Common myeloid progenitor, CD34-positive (primary cell): Measurements from ENCODE around the gene CLSTN2.

ENCODE experiments used
- CTCF ChIA-PET: fragments of 350-600 bp; sonication (Branson Sonifier 250); formaldehyde crosslinking; loops from one replicate; lab custom pipeline; 2021; ENCODE audit warnings: antibody characterized with exemption; lab: Charles Lee
- POLR2A ChIA-PET: fragments of 350-600 bp; sonication (Branson Sonifier 250); formaldehyde crosslinking; loops from one replicate; lab custom pipeline; 2021; ENCODE audit warnings: antibody characterized with exemption; lab: Charles Lee
- DNase-seq, 3 donors: peaks; one replicate each; pipeline versions ENCODE4 v3.0.0 to v3.0.0-alpha.2; 2013
- H3K27ac ChIP-seq, 2 experiments: 1 replicate in 1 of 2; 2 replicates in 1 of 2; pipeline ENCODE4 v1.7.0; 2013; ENCODE audit warnings: inconsistent platforms in 2 of 2, low read length in 2 of 2, mild to moderate bottlenecking in 2 of 2, low read depth in 1 of 2, moderate library complexity in 1 of 2; ENCODE audit not compliant: severe bottlenecking in 2 of 2, insufficient read depth in 1 of 2, poor library complexity in 1 of 2
- H3K27me3 ChIP-seq, 5 experiments: replicated peaks in 2 of 5; 1 replicate in 3 of 5; 2 replicates in 2 of 5; pipeline versions ENCODE4 v1.6.1 to v1.7.0; 2013; ENCODE audit warnings: low read length in 4 of 5, mild to moderate bottlenecking in 2 of 5, moderate library complexity in 2 of 5, inconsistent platforms in 1 of 5; ENCODE audit not compliant: insufficient read depth in 5 of 5, control insufficient read depth in 4 of 5
- H3K36me3 ChIP-seq, 4 experiments: 1 replicate in 2 of 4; 2 replicates in 2 of 4; pipeline versions ENCODE4 v1.6.1 to v1.7.0; 2013; ENCODE audit warnings: low read length in 3 of 4, control low read depth in 1 of 4, mild to moderate bottlenecking in 1 of 4; ENCODE audit not compliant: control insufficient read depth in 4 of 4, insufficient read depth in 4 of 4
- H3K4me1 ChIP-seq, 4 experiments: 1 replicate in 3 of 4; 2 replicates in 1 of 4; pipeline versions ENCODE4 v1.6.1 to v1.7.1; 2013; ENCODE audit warnings: low read length in 3 of 4, mild to moderate bottlenecking in 3 of 4, control low read depth in 1 of 4, inconsistent platforms in 1 of 4, moderate library complexity in 1 of 4; ENCODE audit not compliant: control insufficient read depth in 4 of 4, insufficient read depth in 4 of 4; ENCODE audit errors: control extremely low read depth in 1 of 4
- H3K4me3 ChIP-seq, 7 experiments: 1 replicate in 4 of 7; 2 replicates in 3 of 7; pipeline versions ENCODE4 v1.5.1 to v1.7.0; 2013; ENCODE audit warnings: mild to moderate bottlenecking in 7 of 7, low read length in 6 of 7, moderate library complexity in 6 of 7, inconsistent platforms in 2 of 7, low read depth in 2 of 7, control low read depth in 1 of 7; ENCODE audit not compliant: insufficient read depth in 4 of 7, control insufficient read depth in 1 of 7; ENCODE audit errors: extremely low read depth in 1 of 7
- H3K9me3 ChIP-seq, 5 experiments: 1 replicate in 4 of 5; 2 replicates in 1 of 5; pipeline versions ENCODE4 v1.6.1 to v1.7.1; 2013; ENCODE audit warnings: low read length in 4 of 5, mild to moderate bottlenecking in 2 of 5, inconsistent platforms in 1 of 5, low read depth in 1 of 5, moderate library complexity in 1 of 5; ENCODE audit not compliant: control insufficient read depth in 4 of 5, insufficient read depth in 2 of 5; ENCODE audit errors: control extremely low read depth in 1 of 5
- WGBS: methylation state at CpG from one replicate; pipeline ENCODE4 v1.1.5; 2013; ENCODE audit not compliant: insufficient coverage; 5-methylcytosine and 5-hydroxymethylcytosine counted together

CLSTN2 gene

GRCh38 chr3:140157161-140157560 lies 222.2 kb downstream of the CLSTN2 start:
- peaks cover 0 to 2% (median 0%) of the 10 kb centered on the region in 5 experiments for H3K9me3 ChIP-seq
- H3K4me3 ChIP-seq = no peak overlapping the region
- DNase-seq = no peak
- CTCF ChIA-PET = no interaction called here
- H3K36me3 ChIP-seq = no peaks in the 10 kb centered on the region
- WGBS = no CpG with 5 or more reads among the region's 2 CpGs
- no peak overlapping the region for H3K27ac ChIP-seq
- POLR2A ChIA-PET = no interaction called here
- no peaks in the 10 kb centered on the region for H3K4me1 ChIP-seq
- H3K27me3 ChIP-seq = peaks cover 0 to 2% (median 0%) of the 10 kb centered on the region in 5 experiments

DNA sequence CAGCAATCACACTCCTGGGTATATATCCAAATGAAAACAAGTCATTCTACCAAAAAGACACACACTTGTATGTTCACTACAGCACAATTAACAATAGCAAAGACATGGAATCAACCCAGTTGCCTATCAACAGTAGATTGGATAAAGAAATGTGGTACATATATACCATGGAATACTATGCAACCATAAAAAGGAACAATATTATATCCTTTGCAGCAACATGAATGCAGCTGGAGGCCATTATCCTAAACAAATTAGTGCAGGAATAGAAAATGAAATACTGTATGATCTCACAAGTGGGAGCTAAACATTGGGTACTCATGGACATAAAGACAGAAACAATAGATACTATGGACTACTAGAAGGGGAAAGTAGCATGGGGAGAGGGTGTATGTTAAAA lies 224.7 kb downstream of the CLSTN2 start:
- peaks cover 0 to 2% (median 0%) of the 10 kb centered on the region in 5 experiments for H3K27me3 ChIP-seq
- POLR2A ChIA-PET = no interaction called here
- no peak overlapping the region for H3K4me3 ChIP-seq
- CTCF ChIA-PET = no interaction called here
- H3K36me3 ChIP-seq = no peaks in the 10 kb centered on the region
- DNase-seq = no peak
- peaks cover 0 to 2% (median 0%) of the 10 kb centered on the region in 5 experiments for H3K9me3 ChIP-seq
- no peaks in the 10 kb centered on the region for H3K4me1 ChIP-seq
- H3K27ac ChIP-seq = no peak overlapping the region

GRCh38 chr3:140160553-140160952 lies 225.6 kb downstream of the CLSTN2 start:
- CTCF ChIA-PET = no interaction called here
- H3K27me3 ChIP-seq = peaks cover 0 to 2% (median 0%) of the 10 kb centered on the region in 5 experiments
- POLR2A ChIA-PET = no interaction called here
- 100% methylated on average over 1 of the region's 2 CpGs for WGBS
- no peaks in the 10 kb centered on the region for H3K4me1 ChIP-seq
- H3K4me3 ChIP-seq = no peak overlapping the region
- H3K9me3 ChIP-seq = peaks cover 0 to 2% (median 0%) of the 10 kb centered on the region in 5 experiments
- no peak overlapping the region for H3K27ac ChIP-seq
- no peaks in the 10 kb centered on the region for H3K36me3 ChIP-seq
- DNase-seq = no peak

GRCh38 chr3:140162551-140162950 lies 227.6 kb downstream of the CLSTN2 start:
- H3K9me3 ChIP-seq = peaks cover 0 to 2% (median 0%) of the 10 kb centered on the region in 5 experiments
- ChIA-PET CTCF (no interaction called here), POLR2A (no interaction called here)

DNA sequence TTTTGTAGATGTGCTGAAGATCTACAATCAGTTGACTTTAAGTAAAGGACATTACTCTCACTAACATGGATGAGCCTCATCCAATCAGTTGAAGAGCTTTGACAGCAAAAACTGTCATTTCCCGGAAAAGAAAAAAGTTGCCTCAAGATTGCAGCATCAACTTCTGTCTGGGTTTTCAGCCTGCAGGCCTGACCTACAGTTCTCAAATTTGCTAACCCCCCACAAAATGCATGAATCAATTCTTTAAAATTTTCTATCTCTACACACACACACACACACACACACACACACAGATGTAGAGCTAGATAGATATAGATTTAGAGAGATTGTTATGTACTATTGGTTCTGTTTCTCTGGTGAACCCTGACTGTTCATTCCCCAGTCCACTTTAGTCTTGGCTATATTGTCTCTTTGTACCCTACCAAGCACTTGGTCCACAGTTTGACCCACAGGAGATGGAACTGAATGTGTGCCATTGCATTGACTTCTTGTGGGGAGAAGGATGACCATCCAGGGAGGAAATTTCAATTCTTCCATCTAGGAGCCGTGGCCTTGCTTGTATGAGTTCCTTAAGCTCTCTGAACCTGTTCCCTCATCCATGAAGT lies 228.3 kb downstream of the CLSTN2 start:
- WGBS = 95% methylated on average over 2 of the region's 2 CpGs
- Histone ChIP-seq H3K4me3 (no peak overlapping the region), H3K36me3 (no peaks in the 10 kb centered on the region), H3K27ac (no peak overlapping the region), H3K4me1 (no peaks in the 10 kb centered on the region), H3K9me3 (peaks cover 0 to 2% (median 0%) of the 10 kb centered on the region in 5 experiments), H3K27me3 (peaks cover 0 to 2% (median 0%) of the 10 kb centered on the region in 5 experiments)
- ChIA-PET CTCF (no interaction called here), POLR2A (no interaction called here)
- DNase-seq = no peak

More at GRCh38 chr3:140162551-140162950, 227.6 kb downstream of the CLSTN2 start:
- Histone ChIP-seq H3K4me1 (no peaks in the 10 kb centered on the region), H3K36me3 (no peaks in the 10 kb centered on the region), H3K27me3 (peaks cover 0 to 2% (median 0%) of the 10 kb centered on the region in 5 experiments), H3K27ac (no peak overlapping the region), H3K4me3 (no peak overlapping the region)
- 100% methylated on average over 3 of the region's 5 CpGs for WGBS
- no peak for DNase-seq

- WGBS = 100% methylated on average over 1 of the region's 2 CpGs
- H3K4me3 ChIP-seq = no peak overlapping the region
- no peaks in the 10 kb centered on the region for H3K4me1 ChIP-seq
- DNase-seq = no peak
- peaks cover 0 to 2% (median 0%) of the 10 kb centered on the region in 5 experiments for H3K27me3 ChIP-seq
- no peaks in the 10 kb centered on the region for H3K36me3 ChIP-seq
- ChIA-PET POLR2A (no interaction called here), CTCF (no interaction called here)
- no peak overlapping the region for H3K27ac ChIP-seq
- H3K9me3 ChIP-seq = no peaks in the 10 kb centered on the region
Measured at GRCh38 chr3:140164156-140164555, 229.2 kb downstream of the CLSTN2 start.

GRCh38 chr3:140164922-140165590 lies 230.1 kb downstream of the CLSTN2 start:
- WGBS = 96% methylated on average over 7 of the region's 7 CpGs
- Histone ChIP-seq H3K9me3 (no peaks in the 10 kb centered on the region), H3K27me3 (peaks cover 0 to 2% (median 0%) of the 10 kb centered on the region in 5 experiments), H3K36me3 (no peaks in the 10 kb centered on the region), H3K4me3 (no peak overlapping the region), H3K4me1 (no peaks in the 10 kb centered on the region), H3K27ac (no peak overlapping the region)
- ChIA-PET POLR2A (no interaction called here), CTCF (no interaction called here)
- no peak for DNase-seq
